ENCODE measurements around the gene COBL.

Gene COBL

GRCh38 chr7:51026341-51026740 is 290.3 kb downstream of the COBL start:
- no peak for TF ChIP-seq CTCF (IDR thresholded peaks at IDR 0.05; ENCODE audit: borderline replicate concordance, insufficient read depth, low read depth, low read length)
- H3K4me3 ChIP-seq (ENCODE audit: low read depth, low read length): no peak overlapping the region

- no peak for TF ChIP-seq CTCF (IDR thresholded peaks at IDR 0.05; ENCODE audit: borderline replicate concordance, insufficient read depth, low read depth, low read length)
- no peak overlapping the region for H3K4me3 ChIP-seq (ENCODE audit: low read depth, low read length)
Observed at GRCh38 chr7:51025668-51026067, 290.9 kb downstream of the COBL start.

- TF ChIP-seq CTCF (IDR thresholded peaks at IDR 0.05; ENCODE audit: borderline replicate concordance, insufficient read depth, low read depth, low read length): no peak
- no peak overlapping the region for H3K4me3 ChIP-seq (ENCODE audit: low read depth, low read length)
Observed at GRCh38 chr7:51024867-51025266, 291.7 kb downstream of the COBL start.

GRCh38 chr7:51023547-51023946 is 293.1 kb downstream of the COBL start:
- no peak for TF ChIP-seq CTCF (IDR thresholded peaks at IDR 0.05; ENCODE audit: borderline replicate concordance, insufficient read depth, low read depth, low read length)

GRCh38 chr7:51022821-51023220 is 293.8 kb downstream of the COBL start:
- TF ChIP-seq CTCF (IDR thresholded peaks at IDR 0.05; ENCODE audit: borderline replicate concordance, insufficient read depth, low read depth, low read length): no peak

More at GRCh38 chr7:51023547-51023946, 293.1 kb downstream of the COBL start:
- H3K4me3 ChIP-seq (ENCODE audit: low read depth, low read length): no peak overlapping the region

GRCh38 chr7:51021906-51022570 is 294.6 kb downstream of the COBL start:
- TF ChIP-seq CTCF (IDR thresholded peaks at IDR 0.05; ENCODE audit: borderline replicate concordance, insufficient read depth, low read depth, low read length): no peak
- no peak overlapping the region for H3K4me3 ChIP-seq (ENCODE audit: low read depth, low read length)

More at GRCh38 chr7:51022821-51023220, 293.8 kb downstream of the COBL start:
- no peak overlapping the region for H3K4me3 ChIP-seq (ENCODE audit: low read depth, low read length)

- TF ChIP-seq CTCF (IDR thresholded peaks at IDR 0.05; ENCODE audit: borderline replicate concordance, insufficient read depth, low read depth, low read length): no peak
- no peak overlapping the region for H3K4me3 ChIP-seq (ENCODE audit: low read depth, low read length)
Observed at GRCh38 chr7:51020944-51021343, 295.7 kb downstream of the COBL start.
